Measurements from ENCODE around the gene LAPTM5.

DNA sequence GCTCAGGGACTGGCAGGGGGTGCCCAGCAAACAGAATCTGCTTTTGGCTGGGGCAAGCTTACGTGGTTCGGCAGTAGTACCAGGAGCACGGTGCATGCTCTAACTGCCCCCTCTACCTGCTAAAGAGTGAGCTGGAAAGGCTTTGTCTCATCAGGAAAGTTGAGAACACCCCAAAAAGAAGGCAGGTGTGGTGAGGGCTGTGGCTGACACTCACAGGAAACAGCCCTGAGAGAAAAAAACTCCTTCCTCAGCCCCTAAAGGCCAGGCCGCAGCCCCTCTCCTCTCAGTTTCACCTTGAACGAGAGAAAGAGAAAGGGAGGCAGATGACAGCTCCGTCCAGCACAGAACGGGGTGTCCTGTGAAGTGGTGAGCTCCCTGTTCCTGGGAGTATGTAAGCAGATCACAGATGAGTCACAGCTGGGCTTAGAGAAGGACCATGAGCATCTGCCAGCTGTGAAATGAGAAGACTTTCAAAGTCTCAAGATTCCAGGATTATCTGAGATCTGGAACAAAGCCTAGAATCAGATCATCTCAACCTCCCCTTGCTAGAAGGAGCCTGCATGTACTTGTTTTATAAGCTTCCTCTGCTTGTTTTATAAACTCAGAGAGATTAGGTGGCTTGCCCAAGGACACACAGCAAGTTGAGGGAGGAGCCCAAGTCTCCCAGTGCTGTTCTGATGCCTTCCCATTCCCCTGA is 13.4 kb downstream of the LAPTM5 start:
- TF ChIP-seq EGR1 (IDR thresholded peaks at IDR 0.05; ENCODE audit: borderline replicate concordance, low read depth, low read length): no peak
- no peak for TF ChIP-seq POLR2AphosphoS5 (IDR thresholded peaks at IDR 0.05; ENCODE audit: low read depth, low read length)
- no peak for TF ChIP-seq MAFK (IDR thresholded peaks at IDR 0.05; ENCODE audit: low read depth, low read length)
- TF ChIP-seq POLR2A (IDR thresholded peaks at IDR 0.05; ENCODE audit: control extremely low read depth in 1 of 2, low read depth in 2 of 2, low read length in 2 of 2): no peak
- TF ChIP-seq YY1 (IDR thresholded peaks at IDR 0.05; ENCODE audit: low read depth, low read length): no peak
- no peak for TF ChIP-seq GABPA (IDR thresholded peaks at IDR 0.05; ENCODE audit: borderline replicate concordance, insufficient read depth, low read length)
- TF ChIP-seq, protein P1, sequence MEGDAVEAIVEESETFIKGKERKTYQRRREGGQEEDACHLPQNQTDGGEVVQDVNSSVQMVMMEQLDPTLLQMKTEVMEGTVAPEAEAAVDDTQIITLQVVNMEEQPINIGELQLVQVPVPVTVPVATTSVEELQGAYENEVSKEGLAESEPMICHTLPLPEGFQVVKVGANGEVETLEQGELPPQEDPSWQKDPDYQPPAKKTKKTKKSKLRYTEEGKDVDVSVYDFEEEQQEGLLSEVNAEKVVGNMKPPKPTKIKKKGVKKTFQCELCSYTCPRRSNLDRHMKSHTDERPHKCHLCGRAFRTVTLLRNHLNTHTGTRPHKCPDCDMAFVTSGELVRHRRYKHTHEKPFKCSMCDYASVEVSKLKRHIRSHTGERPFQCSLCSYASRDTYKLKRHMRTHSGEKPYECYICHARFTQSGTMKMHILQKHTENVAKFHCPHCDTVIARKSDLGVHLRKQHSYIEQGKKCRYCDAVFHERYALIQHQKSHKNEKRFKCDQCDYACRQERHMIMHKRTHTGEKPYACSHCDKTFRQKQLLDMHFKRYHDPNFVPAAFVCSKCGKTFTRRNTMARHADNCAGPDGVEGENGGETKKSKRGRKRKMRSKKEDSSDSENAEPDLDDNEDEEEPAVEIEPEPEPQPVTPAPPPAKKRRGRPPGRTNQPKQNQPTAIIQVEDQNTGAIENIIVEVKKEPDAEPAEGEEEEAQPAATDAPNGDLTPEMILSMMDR (IDR thresholded peaks at IDR 0.05; ENCODE audit: control extremely low read depth in 1 of 3, insufficient read depth in 1 of 3, low read depth in 1 of 3, low read length in 3 of 3): no peak
- TF ChIP-seq RXRA (IDR thresholded peaks at IDR 0.05; ENCODE audit: insufficient read depth, low read depth, low read length): no peak
- no peak for TF ChIP-seq EP300 (IDR thresholded peaks at IDR 0.05; ENCODE audit: borderline replicate concordance in 1 of 2, low read depth in 2 of 2, low read length in 2 of 2)
